ENCODE data around the gene MAST4.
"Not testable (repeated sequence)": the region's sequence is repeated elsewhere in the genome, so short reads cannot be mapped to it uniquely, and the experiment has no call there.

The MAST4 gene

GRCh38 chr5:66752668-66753067 lies 156.5 kb downstream of the MAST4 start:
- not testable (repeated sequence) for DNase-seq

GRCh38 chr5:66757219-66757833 lies 161.1 kb downstream of the MAST4 start:
- DNase-seq: peak; percentile 31 to 75 (median 73)

- DNase-seq: peak in 1 of 3 experiments; percentile 62
Measured at GRCh38 chr5:66757834-66758371, 161.7 kb downstream of the MAST4 start.

GRCh38 chr5:66769030-66769733 lies 173.0 kb downstream of the MAST4 start:
- no peak for DNase-seq

GRCh38 chr5:66769839-66770617 lies 173.8 kb downstream of the MAST4 start:
- DNase-seq: peak in 2 of 3 experiments; percentile 22 to 73

- DNase-seq: no peak
Measured at GRCh38 chr5:66777868-66778267, 181.7 kb downstream of the MAST4 start.

GRCh38 chr5:66779528-66779927 lies 183.3 kb downstream of the MAST4 start:
- DNase-seq: no peak

- no peak for DNase-seq
Measured at GRCh38 chr5:66788556-66788955, 192.4 kb downstream of the MAST4 start.

- DNase-seq: no peak
Measured at GRCh38 chr5:66789434-66789833, 193.2 kb downstream of the MAST4 start.

- peak in 2 of 3 experiments; percentile 17 to 20 for DNase-seq
Measured at GRCh38 chr5:66793049-66793448, 196.9 kb downstream of the MAST4 start.

GRCh38 chr5:66795682-66796081 lies 199.5 kb downstream of the MAST4 start:
- DNase-seq: peak in 2 of 3 experiments; percentile 11 to 59

- DNase-seq: peak in 2 of 3 experiments; percentile 35 to 68
Measured at GRCh38 chr5:66796305-66797292, 200.4 kb downstream of the MAST4 start.

- DNase-seq: no peak
Measured at GRCh38 chr5:66802941-66803340, 206.7 kb downstream of the MAST4 start.

- DNase-seq: no peak
Measured at GRCh38 chr5:66805514-66806430, 209.6 kb downstream of the MAST4 start.

- peak in 2 of 3 experiments; percentile 53 to 65 for DNase-seq
Measured at GRCh38 chr5:66807743-66808142, 211.6 kb downstream of the MAST4 start.

- peak in 1 of 3 experiments; percentile 8 for DNase-seq
Measured at GRCh38 chr5:66808663-66809062, 212.5 kb downstream of the MAST4 start.

- DNase-seq: no peak
Measured at GRCh38 chr5:66810151-66810550, 214.0 kb downstream of the MAST4 start.

GRCh38 chr5:66810848-66811261 lies 214.7 kb downstream of the MAST4 start:
- peak in 1 of 3 experiments; percentile 28 for DNase-seq

- no peak for DNase-seq
Measured at GRCh38 chr5:66812291-66812690, 216.1 kb downstream of the MAST4 start.

GRCh38 chr5:66813306-66813705 lies 217.1 kb downstream of the MAST4 start:
- no peak for DNase-seq
